Chondrocyte (in vitro differentiated cells): ENCODE results near the gene DACH1. TPM values are rescaled to one million over a fixed set of nuclear protein-coding genes. Genes with fewer than 3 reads are reported as not detected.

Source experiments
- DNase-seq: peaks from one replicate; pipeline ENCODE4 v3.0.0; 2021; ENCODE audit warnings: mixed read lengths, low spot score
- H3K27ac Mint-ChIP-seq: one replicate; pipeline ENCODE4 v1.8.0; 2021; ENCODE audit warnings: mild to moderate bottlenecking, moderate library complexity, mixed read lengths; ENCODE audit not compliant: unreplicated experiment
- H3K27me3 Mint-ChIP-seq: 2 replicates; pipeline ENCODE4 v1.8.0; 2021; ENCODE audit warnings: low read depth, mixed read lengths
- H3K36me3 Mint-ChIP-seq: 2 replicates; pipeline ENCODE4 v1.8.0; 2021; ENCODE audit warnings: low read depth, mixed read lengths
- H3K4me1 Mint-ChIP-seq: 2 replicates; pipeline ENCODE4 v1.8.0; 2021; ENCODE audit warnings: low read depth, mild to moderate bottlenecking, mixed read lengths
- H3K4me3 Mint-ChIP-seq: one replicate; pipeline ENCODE4 v1.8.0; 2021; ENCODE audit warnings: mild to moderate bottlenecking, moderate library complexity, mixed read lengths; ENCODE audit not compliant: unreplicated experiment
- H3K9me3 Mint-ChIP-seq: 2 replicates; pipeline ENCODE4 v1.8.0; 2021; ENCODE audit warnings: low read depth, mixed read lengths
- total RNA-seq: library from RNA; stranded (reverse); gene quantifications from 3 replicates; pipeline ENCODE4 v1.2.1, GENCODE V29; 2021
- TF ChIP-seq, protein P1 (sequence below): fragments of 200-600 bp; sonication (generic); IDR thresholded peaks from 2 replicates; pipeline ENCODE4 v1.5.0; 2021; ENCODE audit warnings: antibody characterized with exemption, mild to moderate bottlenecking, moderate library complexity

DACH1 gene
- total RNA-seq, 1 donor from 2014 or later = 0.72 TPM

DNA sequence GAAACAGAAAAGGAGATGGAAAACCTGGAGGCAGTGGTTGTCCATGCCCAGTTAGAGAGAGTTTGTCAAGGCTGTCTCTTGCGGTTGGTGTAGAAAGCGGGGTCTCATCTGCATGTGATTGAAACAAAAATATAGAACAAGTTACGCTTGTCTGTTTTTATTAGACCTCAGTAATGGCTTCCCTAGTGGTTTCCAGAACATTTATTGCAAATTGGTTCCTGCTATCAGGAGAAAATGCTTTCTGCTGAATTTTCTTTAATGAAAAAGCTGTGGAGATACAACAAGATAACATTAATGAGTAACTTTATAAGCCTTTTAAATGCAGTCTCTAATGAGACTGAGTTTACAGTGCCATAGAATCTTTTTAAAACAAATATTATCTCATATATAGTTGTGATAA lies 378.0 kb downstream of the DACH1 start:
- H3K27ac Mint-ChIP-seq = no peak overlapping the region
- DNase-seq = no peak

DNA sequence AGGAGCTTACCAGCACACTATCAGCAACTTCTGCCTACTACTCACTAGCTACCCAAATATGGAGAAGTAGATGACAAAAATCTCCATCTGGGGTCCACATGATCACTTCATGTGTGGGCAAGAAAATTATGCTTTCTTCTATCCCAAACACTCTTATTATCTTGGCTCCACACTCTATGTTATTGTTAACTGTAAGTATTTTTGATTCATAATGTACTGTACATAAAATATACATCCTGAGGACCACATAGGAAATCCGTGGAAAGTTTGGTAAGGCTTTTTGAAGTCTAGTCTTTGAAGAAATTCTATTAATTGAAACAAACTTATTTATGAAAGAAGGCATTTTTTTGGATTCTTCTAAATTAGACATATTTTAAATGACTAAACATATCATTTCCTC lies 378.8 kb downstream of the DACH1 start:
- TF ChIP-seq, protein P1, sequence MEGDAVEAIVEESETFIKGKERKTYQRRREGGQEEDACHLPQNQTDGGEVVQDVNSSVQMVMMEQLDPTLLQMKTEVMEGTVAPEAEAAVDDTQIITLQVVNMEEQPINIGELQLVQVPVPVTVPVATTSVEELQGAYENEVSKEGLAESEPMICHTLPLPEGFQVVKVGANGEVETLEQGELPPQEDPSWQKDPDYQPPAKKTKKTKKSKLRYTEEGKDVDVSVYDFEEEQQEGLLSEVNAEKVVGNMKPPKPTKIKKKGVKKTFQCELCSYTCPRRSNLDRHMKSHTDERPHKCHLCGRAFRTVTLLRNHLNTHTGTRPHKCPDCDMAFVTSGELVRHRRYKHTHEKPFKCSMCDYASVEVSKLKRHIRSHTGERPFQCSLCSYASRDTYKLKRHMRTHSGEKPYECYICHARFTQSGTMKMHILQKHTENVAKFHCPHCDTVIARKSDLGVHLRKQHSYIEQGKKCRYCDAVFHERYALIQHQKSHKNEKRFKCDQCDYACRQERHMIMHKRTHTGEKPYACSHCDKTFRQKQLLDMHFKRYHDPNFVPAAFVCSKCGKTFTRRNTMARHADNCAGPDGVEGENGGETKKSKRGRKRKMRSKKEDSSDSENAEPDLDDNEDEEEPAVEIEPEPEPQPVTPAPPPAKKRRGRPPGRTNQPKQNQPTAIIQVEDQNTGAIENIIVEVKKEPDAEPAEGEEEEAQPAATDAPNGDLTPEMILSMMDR = no peak
- Mint-ChIP-seq H3K4me1 (no peaks in the 10 kb centered on the region), H3K27me3 (no peaks in the 10 kb centered on the region), H3K9me3 (peaks cover 2% of the 10 kb centered on the region), H3K27ac (no peak overlapping the region), H3K36me3 (no peaks in the 10 kb centered on the region), H3K4me3 (no peak overlapping the region)
- no peak for DNase-seq

More for the DNA sequence above, 378.0 kb downstream of the DACH1 start:
- peaks cover 2% of the 10 kb centered on the region for H3K9me3 Mint-ChIP-seq
- TF ChIP-seq, protein P1 = no peak
- H3K4me3 Mint-ChIP-seq = no peak overlapping the region
- H3K4me1 Mint-ChIP-seq = no peaks in the 10 kb centered on the region
- no peaks in the 10 kb centered on the region for H3K27me3 Mint-ChIP-seq
- H3K36me3 Mint-ChIP-seq = no peaks in the 10 kb centered on the region

DNA sequence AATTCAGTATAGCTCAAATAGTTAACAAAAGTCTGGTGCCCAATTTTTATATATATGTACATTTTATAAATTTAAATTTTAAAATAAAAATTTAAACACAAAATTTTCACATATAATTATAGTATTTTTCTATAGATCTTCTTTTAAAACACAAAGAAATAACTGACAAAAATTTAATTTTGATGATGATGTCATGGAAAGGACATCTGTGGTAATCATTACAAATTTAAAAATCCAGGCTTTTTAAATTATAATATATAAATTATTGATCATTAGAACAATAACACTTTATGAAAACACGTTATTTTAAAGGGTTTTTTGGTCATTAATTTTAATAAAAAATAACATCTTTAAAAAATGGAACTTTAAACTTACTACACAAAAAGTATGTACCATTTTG lies 381.1 kb downstream of the DACH1 start:
- TF ChIP-seq, protein P1 = no peak
- no peaks in the 10 kb centered on the region for H3K27me3 Mint-ChIP-seq

DNA sequence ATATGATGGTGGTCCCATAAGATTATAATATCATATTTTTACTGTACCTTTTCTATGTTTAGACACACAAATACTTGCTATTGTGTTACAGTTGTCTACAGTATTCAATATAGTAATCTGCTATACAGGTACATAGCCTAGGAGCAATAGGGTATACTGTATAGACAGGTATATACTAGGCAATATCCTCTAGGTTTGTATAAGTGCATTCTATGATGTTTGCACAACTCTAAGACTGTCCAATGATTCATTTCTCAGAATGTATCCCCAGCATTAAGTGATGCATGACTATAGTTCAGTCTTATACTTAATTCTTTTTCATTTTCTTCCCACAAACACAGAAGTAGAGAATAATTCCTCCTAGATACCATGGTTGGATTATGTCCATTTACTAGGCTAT lies 383.3 kb downstream of the DACH1 start:
- no peaks in the 10 kb centered on the region for H3K9me3 Mint-ChIP-seq
- H3K36me3 Mint-ChIP-seq = no peaks in the 10 kb centered on the region
- TF ChIP-seq, protein P1 = no peak
- DNase-seq = no peak
- no peaks in the 10 kb centered on the region for H3K4me1 Mint-ChIP-seq
- no peak overlapping the region for H3K4me3 Mint-ChIP-seq
- H3K27ac Mint-ChIP-seq = no peak overlapping the region
- H3K27me3 Mint-ChIP-seq = no peaks in the 10 kb centered on the region

More for the DNA sequence above, 381.1 kb downstream of the DACH1 start:
- Mint-ChIP-seq H3K27ac (no peak overlapping the region), H3K9me3 (no peaks in the 10 kb centered on the region), H3K4me1 (no peaks in the 10 kb centered on the region), H3K4me3 (no peak overlapping the region), H3K36me3 (no peaks in the 10 kb centered on the region)
- no peak for DNase-seq

DNA sequence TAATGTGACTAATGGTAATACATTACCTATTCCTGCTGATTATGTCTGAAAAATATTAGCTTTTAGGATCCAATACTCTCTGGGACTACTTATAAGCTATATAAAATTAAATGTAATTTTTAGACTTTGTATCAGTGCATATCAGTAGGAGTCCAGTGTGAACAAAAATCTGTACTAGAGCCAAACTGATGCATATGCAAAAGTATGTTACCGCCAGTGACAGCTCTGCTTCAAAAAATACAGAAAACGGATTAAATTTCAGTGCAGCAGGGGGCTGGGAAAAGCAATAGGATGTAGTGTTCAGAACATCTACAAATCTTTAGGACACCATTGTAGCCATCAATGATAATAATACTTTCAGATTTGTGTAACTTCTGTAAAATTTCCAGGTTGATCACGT lies 385.5 kb downstream of the DACH1 start:
- Mint-ChIP-seq H3K4me1 (no peaks in the 10 kb centered on the region), H3K27me3 (no peaks in the 10 kb centered on the region), H3K27ac (no peak overlapping the region), H3K4me3 (no peak overlapping the region), H3K36me3 (no peaks in the 10 kb centered on the region), H3K9me3 (no peaks in the 10 kb centered on the region)
- TF ChIP-seq, protein P1 = no peak
- DNase-seq = no peak
